SK-N-SH (cell line): ENCODE data around the gene WWOX. TPM values are rescaled to one million over a fixed set of nuclear protein-coding genes. Genes with fewer than 3 reads are reported as not detected.

Source experiments
- CTCF ChIA-PET: fragments of 300-600, 350-600 bp; formaldehyde crosslinking; extraction: SDS; loops from one replicate; lab custom pipeline; 2021; lab: Yijun Ruan, JAX
- POLR2A ChIA-PET: fragments of 350-600 bp; sonication (Branson Sonifier 250); formaldehyde crosslinking; extraction: SDS; loops from one replicate; lab custom pipeline; 2020; ENCODE audit warnings: antibody characterized with exemption, inconsistent platforms; lab: Yijun Ruan, JAX
- DNase-seq: peaks from one replicate; pipeline ENCODE4 v3.0.0; 2012
- H2AFZ ChIP-seq: fragments of 200-600 bp; sonication (generic); 2 replicates; pipeline ENCODE4 v1.8.1; 2016; ENCODE audit warnings: antibody characterized with exemption, mild to moderate bottlenecking, low read depth
- H3F3A ChIP-seq: fragments of 200-600 bp; sonication (generic); replicated peaks from 2 replicates; pipeline ENCODE3; 2016; ENCODE audit warnings: antibody characterized with exemption, mild to moderate bottlenecking; ENCODE audit not compliant: insufficient read depth
- H3K27ac ChIP-seq, 2 experiments: fragments of 200-500 bp in 1 of 2; fragments of 200-600 bp in 1 of 2; sonication (Bioruptor generic) in 1 of 2; sonication (generic), shearing (Covaris generic) in 1 of 2; 2 replicates each; pipeline versions ENCODE4 v1.5.1 to v1.6.1; 2014 to 2016; ENCODE audit warnings: low read depth in 2 of 2, inconsistent platforms in 1 of 2, low read length in 1 of 2, mild to moderate bottlenecking in 1 of 2, mixed read lengths in 1 of 2
- H3K27me3 ChIP-seq: fragments of 200-600 bp; sonication (generic), shearing (Covaris generic); 2 replicates; pipeline ENCODE4 v1.6.1; 2016; ENCODE audit warnings: mixed run types; ENCODE audit not compliant: insufficient read depth
- H3K36me3 ChIP-seq, 2 experiments: fragments of 200-500 bp in 1 of 2; fragments of 200-600 bp in 1 of 2; sonication (Bioruptor generic) in 1 of 2; sonication (generic) in 1 of 2; replicated peaks in 1 of 2; 2 replicates each; pipeline versions ENCODE3 to v1.5.1; 2014 to 2016; ENCODE audit warnings: low read length in 1 of 2, mild to moderate bottlenecking in 1 of 2; ENCODE audit not compliant: insufficient read depth in 2 of 2, control insufficient read depth in 1 of 2
- H3K4me1 ChIP-seq, 2 experiments: fragments of 200-500 bp in 1 of 2; fragments of 200-600 bp in 1 of 2; sonication (Bioruptor generic) in 1 of 2; sonication (generic), shearing (Covaris generic) in 1 of 2; 2 replicates each; pipeline versions ENCODE4 v1.5.1 to v1.6.1; 2014 to 2016; ENCODE audit warnings: low read depth in 1 of 2, low read length in 1 of 2, mixed run types in 1 of 2; ENCODE audit not compliant: insufficient read depth in 2 of 2, control insufficient read depth in 1 of 2
- H3K4me2 ChIP-seq: fragments of 200-600 bp; sonication (generic), shearing (Covaris generic); 2 replicates; pipeline ENCODE4 v1.6.1; 2017; ENCODE audit warnings: mixed run types
- H3K4me3 ChIP-seq, 2 experiments: fragments of 200-500 bp in 1 of 2; fragments of 200-600 bp in 1 of 2; sonication (Bioruptor generic) in 1 of 2; sonication (generic), shearing (Covaris generic) in 1 of 2; 2 replicates each; pipeline versions ENCODE4 v1.5.1 to v1.8.1; 2014 to 2016; ENCODE audit warnings: low read depth in 2 of 2, inconsistent platforms in 1 of 2, low read length in 1 of 2, mild to moderate bottlenecking in 1 of 2, mixed read lengths in 1 of 2, moderate library complexity in 1 of 2
- H3K79me2 ChIP-seq: fragments of 200-600 bp; sonication (generic); 2 replicates; pipeline ENCODE4 v1.8.1; 2017; ENCODE audit warnings: mild to moderate bottlenecking; ENCODE audit not compliant: insufficient read depth
- H3K9ac ChIP-seq: fragments of 200-600 bp; sonication (generic); 2 replicates; pipeline ENCODE4 v1.6.1; 2017; ENCODE audit warnings: mixed run types
- H3K9me2 ChIP-seq: fragments of 200-600 bp; sonication (generic); 2 replicates; pipeline ENCODE4 v1.6.1; 2017; ENCODE audit warnings: mixed run types
- H3K9me3 ChIP-seq: fragments of 200-600 bp; sonication (generic); 2 replicates; pipeline ENCODE4 v1.6.1; 2017; ENCODE audit warnings: mixed run types, mild to moderate bottlenecking, moderate library complexity
- H4K20me1 ChIP-seq: fragments of 200-600 bp; sonication (generic); 2 replicates; pipeline ENCODE4 v1.6.1; 2017; ENCODE audit warnings: mild to moderate bottlenecking, mixed run types; ENCODE audit not compliant: insufficient read depth
- ELF1 ChIP-seq: IDR thresholded peaks from 2 replicates; pipeline ENCODE4 v1.4.0; 2012
- EP300 ChIP-seq, 2 experiments: IDR thresholded peaks; 2 replicates each; pipeline versions ENCODE4 v1.4.0 to v1.6.1; 2012; ENCODE audit warnings: borderline replicate concordance in 1 of 2, low read depth in 1 of 2, low read length in 1 of 2
- EZH2phosphoT487 ChIP-seq: fragments of 200-600 bp; sonication (generic); IDR thresholded peaks from 2 replicates; pipeline ENCODE4 v1.6.1; 2017; ENCODE audit warnings: low read depth, mixed run types, mild to moderate bottlenecking, antibody characterized with exemption, moderate library complexity, borderline replicate concordance
- FOSL2 ChIP-seq: IDR thresholded peaks from 2 replicates; pipeline ENCODE4 v1.4.0; 2012; ENCODE audit warnings: low read depth, mild to moderate bottlenecking, moderate library complexity, borderline replicate concordance
- GABPA ChIP-seq: IDR thresholded peaks from 2 replicates; pipeline ENCODE4 v1.4.0; 2012; ENCODE audit warnings: low read depth, mild to moderate bottlenecking
- GATA2 ChIP-seq: sonication (generic); formaldehyde crosslinking; IDR thresholded peaks from 2 replicates; pipeline ENCODE4 v1.5.0; 2020; ENCODE audit warnings: mild to moderate bottlenecking, missing genetic modification reagents
- NFIC ChIP-seq: IDR thresholded peaks from 2 replicates; pipeline ENCODE4 v1.4.0; 2012; ENCODE audit warnings: borderline replicate concordance
- NRF1 ChIP-seq: IDR thresholded peaks from 2 replicates; pipeline ENCODE4 v1.6.1; 2012; ENCODE audit warnings: low read depth, mild to moderate bottlenecking, low read length
- PBX3 ChIP-seq: IDR thresholded peaks from 2 replicates; pipeline ENCODE4; 2012
- POLR2AphosphoS5 ChIP-seq: IDR thresholded peaks from 2 replicates; pipeline ENCODE4 v1.6.1; 2012; ENCODE audit warnings: low read depth, low read length
- REST ChIP-seq: IDR thresholded peaks from 2 replicates; pipeline ENCODE4 v1.6.1; 2012; ENCODE audit warnings: mild to moderate bottlenecking, low read depth, low read length, moderate library complexity
- RFX5 ChIP-seq: IDR thresholded peaks from 2 replicates; pipeline ENCODE4 v1.6.1; 2012; ENCODE audit warnings: mild to moderate bottlenecking, improper control_type of control experiment, low read length
- RXRA ChIP-seq: IDR thresholded peaks from 2 replicates; pipeline ENCODE4 v1.4.0; 2012; ENCODE audit warnings: low read depth, mild to moderate bottlenecking, borderline replicate concordance
- TAF1 ChIP-seq: IDR thresholded peaks from 2 replicates; pipeline ENCODE4 v1.6.1; 2012; ENCODE audit warnings: low read depth, mild to moderate bottlenecking, low read length, moderate library complexity, borderline replicate concordance
- TEAD4 ChIP-seq: IDR thresholded peaks from 2 replicates; pipeline ENCODE4 v1.4.0; 2012; ENCODE audit warnings: mild to moderate bottlenecking, borderline replicate concordance; ENCODE audit not compliant: insufficient read depth
- YY1 ChIP-seq: IDR thresholded peaks from 2 replicates; pipeline ENCODE4 v1.4.0; 2012; ENCODE audit warnings: low read depth, mild to moderate bottlenecking
- WGBS: methylation state at CpG from one replicate; pipeline ENCODE4 v1.1.6; 2017; ENCODE audit warnings: low lambda C conversion rate; 5-methylcytosine and 5-hydroxymethylcytosine counted together
- polyA plus RNA-seq, 3 experiments: library from polyadenylated mRNA; depleted of rRNA; stranded (reverse); fragments of >200 nt; gene quantifications; 2 replicates each; pipeline ENCODE4 v1.2.3, GENCODE V29; 2012
- TF ChIP-seq, protein P1 (sequence below): IDR thresholded peaks from 2 replicates; pipeline ENCODE4 v1.4.0; 2012; ENCODE audit warnings: low read depth
- TF ChIP-seq, protein P2 (sequence below): IDR thresholded peaks from 2 replicates; pipeline ENCODE4 v1.4.0; 2012; ENCODE audit warnings: low read depth, borderline replicate concordance

The WWOX gene
- polyA plus RNA-seq, 1 of the 3 experiments (the other 2 are of a cell fraction), result 10.8 TPM

- H3F3A ChIP-seq, result no peaks in the 10 kb centered on the region
- H4K20me1 ChIP-seq, result no peaks in the 10 kb centered on the region
- DNase-seq, result peak; percentile 18
- H3K9me3 ChIP-seq, result no peaks in the 10 kb centered on the region; the same call in 1 of the 2 replicates
- no peaks in the 10 kb centered on the region for H3K36me3 ChIP-seq
- peaks cover 0 to 4% of the 10 kb centered on the region in 2 experiments; a peak in 1 of 4 replicates for H3K4me1 ChIP-seq
- no peaks in the 10 kb centered on the region for H3K27me3 ChIP-seq
- TF ChIP-seq GATA2 (CRISPR knock-in tag), result peak; percentile 41; the same call in 1 of the 2 replicates
- TF ChIP-seq FOSL2, result no peak
- POLR2A ChIA-PET, result no interaction called here
- no peak overlapping the region for H2AFZ ChIP-seq
- H3K79me2 ChIP-seq, result no peaks in the 10 kb centered on the region
- no peak overlapping the region for H3K4me3 ChIP-seq
- H3K9ac ChIP-seq, result no peak overlapping the region
- 50% methylated on average over 12 of the region's 13 CpGs for WGBS
- CTCF ChIA-PET, result interaction anchor here (1.4 kb wide), 1 partner anchor 9 kb away, joined by 3 read pairs; no protein-coding TSS in a partner anchor
- no peaks in the 10 kb centered on the region for H3K9me2 ChIP-seq
- H3K27ac ChIP-seq, result no peak overlapping the region
- H3K4me2 ChIP-seq, result no peak overlapping the region
Measured at GRCh38 chr16:78609402-78610274, 510.2 kb downstream of the WWOX start.

GRCh38 chr16:78611318-78611717 is 511.9 kb downstream of the WWOX start:
- Histone ChIP-seq H3K27ac (no peak overlapping the region), H4K20me1 (no peaks in the 10 kb centered on the region), H3K4me2 (no peak overlapping the region), H3K79me2 (no peaks in the 10 kb centered on the region), H3F3A (no peaks in the 10 kb centered on the region), H3K4me1 (peaks cover 0 to 4% of the 10 kb centered on the region in 2 experiments; a peak in 1 of 4 replicates), H3K9me2 (no peaks in the 10 kb centered on the region), H3K4me3 (no peak overlapping the region), H3K27me3 (no peaks in the 10 kb centered on the region), H2AFZ (no peak overlapping the region), H3K9me3 (no peaks in the 10 kb centered on the region)
- DNase-seq, result no peak
- WGBS, result 62% methylated on average over 2 of the region's 2 CpGs
- CTCF ChIA-PET, result no interaction called here
- POLR2A ChIA-PET, result no interaction called here
- TF ChIP-seq TAF1 (no peak), RXRA (no peak), EZH2phosphoT487 (no peak), NRF1 (no peak), TEAD4 (no peak), GABPA (no peak), NFIC (no peak), YY1 (no peak), ELF1 (no peak), EP300 (IDR thresholded peaks at IDR 0.05; ENCODE audit: borderline replicate concordance in 1 of 2, low read depth in 1 of 2, low read length in 1 of 2) (no peak), PBX3 (no peak), REST (no peak), POLR2AphosphoS5 (no peak), RFX5 (no peak)
- TF ChIP-seq, protein P1, sequence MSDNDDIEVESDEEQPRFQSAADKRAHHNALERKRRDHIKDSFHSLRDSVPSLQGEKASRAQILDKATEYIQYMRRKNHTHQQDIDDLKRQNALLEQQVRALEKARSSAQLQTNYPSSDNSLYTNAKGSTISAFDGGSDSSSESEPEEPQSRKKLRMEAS, result no peak
- TF ChIP-seq, protein P2, sequence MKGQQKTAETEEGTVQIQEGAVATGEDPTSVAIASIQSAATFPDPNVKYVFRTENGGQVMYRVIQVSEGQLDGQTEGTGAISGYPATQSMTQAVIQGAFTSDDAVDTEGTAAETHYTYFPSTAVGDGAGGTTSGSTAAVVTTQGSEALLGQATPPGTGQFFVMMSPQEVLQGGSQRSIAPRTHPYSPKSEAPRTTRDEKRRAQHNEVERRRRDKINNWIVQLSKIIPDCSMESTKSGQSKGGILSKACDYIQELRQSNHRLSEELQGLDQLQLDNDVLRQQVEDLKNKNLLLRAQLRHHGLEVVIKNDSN, result no peak
- TF ChIP-seq, all 33 proteins: peak for 0
- Histone ChIP-seq H3K36me3 (no peaks in the 10 kb centered on the region), H3K9ac (no peak overlapping the region)
